Natural killer cell treated with Interleukin-12 subunit alpha and Interleukin-12 subunit beta and Interleukin-15 and Interleukin-18, amount 100 ng/mL, for 72 hours (primary cell): ENCODE data around the gene PTPRN2. TPM values are rescaled to one million over a fixed set of nuclear protein-coding genes. Genes with fewer than 3 reads are reported as not detected.

Experiments used
- ATAC-seq, 2 donors: fragments of 150-1000 bp; cut with Tn5 transposase in 1 of 2; sonication (Bioruptor Pico), chemical (Tn5 transposase) in 1 of 2; 2 replicates each; pipeline ENCODE4 v1.10.0; 2021
- DNase-seq: peaks from one replicate; pipeline ENCODE4 v3.0.0; 2022; ENCODE audit warnings: low spot score
- H3K27ac Mint-ChIP-seq, 2 donors: 1 replicate in 1 of 2; 2 replicates in 1 of 2; pipeline ENCODE4 v1.8.0; 2022; ENCODE audit warnings: mixed read lengths in 2 of 2, mild to moderate bottlenecking in 1 of 2, moderate library complexity in 1 of 2
- H3K27me3 Mint-ChIP-seq, 2 donors: 1 replicate in 1 of 2; 2 replicates in 1 of 2; pipeline ENCODE4 v1.8.0; 2022; ENCODE audit warnings: mixed read lengths in 2 of 2
- H3K36me3 Mint-ChIP-seq: one replicate; pipeline ENCODE4 v1.8.0; 2022; ENCODE audit warnings: mixed read lengths
- H3K4me1 Mint-ChIP-seq, 2 donors: 1 replicate in 1 of 2; 2 replicates in 1 of 2; pipeline ENCODE4 v1.8.0; 2022; ENCODE audit warnings: low read depth in 2 of 2, mixed read lengths in 2 of 2, mild to moderate bottlenecking in 1 of 2
- H3K4me3 Mint-ChIP-seq: one replicate; pipeline ENCODE4 v1.8.0; 2022; ENCODE audit warnings: mixed read lengths
- H3K9me3 Mint-ChIP-seq: 2 replicates; pipeline ENCODE4 v1.8.0; 2022; ENCODE audit warnings: mixed read lengths
- total RNA-seq, 2 donors: library from RNA; stranded (reverse); gene quantifications; one replicate each; pipeline ENCODE4 v1.2.3, GENCODE V29; 2022

Gene PTPRN2
- total RNA-seq, 2 donors from 2014 or later: 0.17 to 0.74 TPM

DNA sequence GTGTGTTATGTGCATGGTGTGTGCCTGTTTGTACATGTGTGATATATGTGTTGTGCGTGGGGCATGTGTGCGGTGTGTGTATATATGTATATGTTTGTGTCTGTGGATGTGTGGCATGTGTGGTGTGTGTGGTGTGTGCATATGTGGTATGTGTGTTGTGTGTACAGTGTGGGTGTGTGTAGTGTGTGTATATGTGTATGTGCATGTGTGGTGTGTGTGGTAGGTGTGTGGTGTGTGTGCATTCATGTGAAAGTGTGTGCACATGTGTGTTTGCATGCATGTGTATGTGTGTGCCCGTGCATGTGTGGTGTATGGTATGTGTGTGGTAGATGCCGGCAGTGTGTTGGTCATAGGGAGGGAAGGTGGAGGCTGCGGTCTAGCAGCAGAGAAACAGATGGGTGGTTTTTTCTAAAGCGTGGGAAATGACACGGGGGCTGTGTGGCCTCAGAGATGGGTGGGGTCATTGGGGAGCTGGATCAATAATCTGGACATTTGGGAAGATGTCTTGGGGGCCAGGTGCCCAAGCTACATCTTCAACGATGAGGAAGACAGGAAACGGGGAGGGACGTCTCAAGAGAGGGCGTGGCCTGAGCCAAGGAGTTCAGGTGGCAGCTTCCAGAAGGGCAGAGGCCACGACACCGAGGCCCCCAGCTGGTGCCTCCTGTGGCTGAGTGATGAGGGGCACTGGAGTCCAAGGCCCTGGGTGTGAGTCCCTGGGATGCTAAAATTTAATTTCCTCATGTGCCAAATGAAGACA is 769.5 kb downstream of the PTPRN2 start:
- Mint-ChIP-seq H3K4me1 (peaks cover 0 to 3% of the 10 kb centered on the region in 2 donors), H3K9me3 (peaks cover 2% of the 10 kb centered on the region), H3K27me3 (peaks cover 0 to 2% of the 10 kb centered on the region in 2 donors), H3K36me3 (no peaks in the 10 kb centered on the region), H3K4me3 (no peak overlapping the region), H3K27ac (no peak overlapping the region)
- DNase-seq (no peak), ATAC-seq (no peak)

DNA sequence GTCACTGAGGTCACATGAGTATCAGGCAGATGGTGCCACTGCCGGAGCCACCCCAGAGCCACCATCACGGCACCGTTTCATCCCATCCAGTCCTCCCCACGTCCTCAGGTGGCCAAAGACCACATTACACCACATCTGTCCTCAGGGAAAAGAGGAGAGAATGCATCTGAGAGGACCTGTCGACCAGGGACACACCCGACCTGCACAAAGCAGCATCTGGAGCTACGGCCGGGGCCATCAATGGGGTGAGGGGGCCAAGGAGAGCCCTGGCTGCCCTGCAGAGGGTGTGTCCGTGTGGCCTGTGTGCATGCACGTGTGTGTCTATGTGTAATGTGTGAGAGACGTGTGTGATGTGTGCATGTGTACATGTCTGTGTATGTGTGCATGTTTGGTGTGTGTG is 770.2 kb downstream of the PTPRN2 start:
- H3K4me1 Mint-ChIP-seq: peaks cover 0 to 3% of the 10 kb centered on the region in 2 donors
- DNase-seq: no peak
- H3K9me3 Mint-ChIP-seq: peaks cover 2% of the 10 kb centered on the region
- ATAC-seq: no peak
- H3K4me3 Mint-ChIP-seq: no peak overlapping the region
- H3K27ac Mint-ChIP-seq: no peak overlapping the region
- no peaks in the 10 kb centered on the region for H3K36me3 Mint-ChIP-seq
- H3K27me3 Mint-ChIP-seq: peaks cover 0 to 2% of the 10 kb centered on the region in 2 donors

GRCh38 chr7:157816526-157817250 is 770.9 kb downstream of the PTPRN2 start:
- Mint-ChIP-seq H3K4me3 (no peak overlapping the region), H3K9me3 (peaks cover 2% of the 10 kb centered on the region), H3K27ac (no peak overlapping the region), H3K36me3 (no peaks in the 10 kb centered on the region), H3K27me3 (peaks cover 0 to 2% of the 10 kb centered on the region in 2 donors), H3K4me1 (peaks cover 0 to 3% of the 10 kb centered on the region in 2 donors)
- DNase-seq (no peak), ATAC-seq (no peak)

DNA sequence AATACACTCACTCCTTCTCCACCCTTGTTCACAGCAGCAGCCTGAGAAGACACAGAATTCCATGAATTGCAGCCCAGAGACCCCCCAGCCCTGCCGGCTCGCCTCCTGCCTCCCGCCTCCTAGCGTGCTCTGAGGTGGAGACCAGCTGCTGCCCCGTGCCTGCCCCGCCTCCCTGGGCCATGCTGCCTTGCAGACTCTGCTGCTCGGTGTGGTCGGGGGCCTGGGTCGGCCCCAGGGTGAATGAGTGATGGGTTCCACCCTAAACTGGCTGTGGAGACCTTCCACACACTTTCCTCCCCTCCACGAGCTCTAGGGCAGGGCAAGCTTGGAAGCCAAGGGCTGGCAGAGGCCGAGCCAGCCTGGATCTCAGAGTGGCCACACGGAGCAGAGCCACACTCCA is 771.5 kb downstream of the PTPRN2 start:
- H3K36me3 Mint-ChIP-seq: no peaks in the 10 kb centered on the region
- DNase-seq (no peak), ATAC-seq (no peak)
- H3K27ac Mint-ChIP-seq: no peak overlapping the region
- H3K4me3 Mint-ChIP-seq: no peak overlapping the region
- H3K4me1 Mint-ChIP-seq: peaks cover 0 to 3% of the 10 kb centered on the region in 2 donors
- peaks cover 2% of the 10 kb centered on the region for H3K9me3 Mint-ChIP-seq
- peaks cover 0 to 2% of the 10 kb centered on the region in 2 donors for H3K27me3 Mint-ChIP-seq

GRCh38 chr7:157815706-157816022 is 772.0 kb downstream of the PTPRN2 start:
- H3K36me3 Mint-ChIP-seq: no peaks in the 10 kb centered on the region
- peaks cover 2% of the 10 kb centered on the region for H3K9me3 Mint-ChIP-seq
- no peak overlapping the region for H3K4me3 Mint-ChIP-seq
- H3K4me1 Mint-ChIP-seq: peaks cover 0 to 3% of the 10 kb centered on the region in 2 donors
- H3K27me3 Mint-ChIP-seq: peaks cover 0 to 2% of the 10 kb centered on the region in 2 donors
- DNase-seq (no peak), ATAC-seq (no peak)
- H3K27ac Mint-ChIP-seq: no peak overlapping the region

GRCh38 chr7:157814931-157815705 is 772.5 kb downstream of the PTPRN2 start:
- Mint-ChIP-seq H3K27ac (no peak overlapping the region), H3K4me3 (no peak overlapping the region), H3K36me3 (no peaks in the 10 kb centered on the region), H3K9me3 (peaks cover 2% of the 10 kb centered on the region), H3K4me1 (peaks cover 0 to 3% of the 10 kb centered on the region in 2 donors), H3K27me3 (peaks cover 0 to 2% of the 10 kb centered on the region in 2 donors)
- DNase-seq (no peak), ATAC-seq (no peak)

- Mint-ChIP-seq H3K4me3 (no peak overlapping the region), H3K27ac (no peak overlapping the region), H3K36me3 (no peaks in the 10 kb centered on the region), H3K27me3 (peaks cover 0 to 2% of the 10 kb centered on the region in 2 donors), H3K9me3 (no peaks in the 10 kb centered on the region), H3K4me1 (peaks cover 0 to 3% of the 10 kb centered on the region in 2 donors)
- DNase-seq (no peak), ATAC-seq (no peak)
Observed at GRCh38 chr7:157813741-157814661, 773.6 kb downstream of the PTPRN2 start.

GRCh38 chr7:157813053-157813452 is 774.6 kb downstream of the PTPRN2 start:
- Mint-ChIP-seq H3K27ac (no peak overlapping the region), H3K4me3 (no peak overlapping the region), H3K4me1 (peaks cover 0 to 3% of the 10 kb centered on the region in 2 donors), H3K27me3 (peaks cover 0 to 2% of the 10 kb centered on the region in 2 donors), H3K36me3 (no peaks in the 10 kb centered on the region), H3K9me3 (no peaks in the 10 kb centered on the region)
- ATAC-seq (no peak), DNase-seq (no peak)

- ATAC-seq: no peak
- H3K36me3 Mint-ChIP-seq: no peaks in the 10 kb centered on the region
- H3K4me3 Mint-ChIP-seq: no peak overlapping the region
- H3K4me1 Mint-ChIP-seq: no peaks in the 10 kb centered on the region
- DNase-seq: no peak
- H3K27me3 Mint-ChIP-seq: no peaks in the 10 kb centered on the region
- no peak overlapping the region for H3K27ac Mint-ChIP-seq
- no peaks in the 10 kb centered on the region for H3K9me3 Mint-ChIP-seq
Observed at GRCh38 chr7:157811946-157812345, 775.7 kb downstream of the PTPRN2 start.

DNA sequence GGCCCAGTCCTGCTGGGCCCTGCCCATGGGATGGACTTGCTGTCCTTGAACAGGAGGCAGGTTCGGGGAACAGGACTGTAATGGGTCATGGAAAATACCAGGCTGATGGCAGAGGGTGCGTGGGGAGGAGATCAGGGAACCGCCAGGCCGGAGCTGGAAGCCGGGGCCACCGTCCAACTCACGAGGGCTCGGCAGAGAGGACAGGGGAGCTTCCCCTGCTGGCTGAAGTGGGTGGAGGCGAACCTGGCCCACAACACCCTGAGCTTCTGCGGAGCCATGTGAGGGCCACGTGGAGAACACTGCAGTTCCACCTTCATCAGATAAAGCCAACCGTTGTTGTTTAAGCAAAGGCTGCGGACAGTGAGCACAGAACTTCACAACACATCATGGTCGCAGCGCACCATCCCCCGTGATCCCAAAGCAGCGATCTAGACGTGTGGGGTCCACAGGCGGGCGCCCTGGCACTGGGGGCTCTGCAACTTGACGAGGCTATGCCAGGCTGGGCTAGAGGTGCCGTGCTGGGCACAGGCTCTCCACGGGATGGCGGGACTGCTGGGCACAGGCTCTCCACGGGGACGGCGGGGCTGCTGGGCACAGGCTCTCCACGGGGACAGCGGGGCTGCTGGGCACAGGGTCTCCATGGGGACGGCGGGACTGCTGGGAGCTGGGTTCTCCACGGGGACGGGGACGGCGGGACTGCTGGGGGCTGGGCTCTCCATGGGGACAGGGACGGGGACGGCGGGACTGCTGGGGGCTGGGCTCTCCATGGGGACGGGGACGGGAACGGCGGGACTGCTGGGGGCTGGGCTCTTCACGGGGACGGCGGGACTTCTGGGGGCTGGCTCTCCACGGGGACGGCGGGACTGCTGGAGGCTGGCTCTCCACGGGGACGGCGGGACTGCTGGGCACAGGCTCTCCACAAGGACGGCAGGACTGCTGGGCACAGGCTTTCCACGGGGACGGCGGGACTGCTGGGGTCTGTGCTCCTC is 777.5 kb downstream of the PTPRN2 start:
- Mint-ChIP-seq H3K27ac (no peak overlapping the region), H3K4me1 (no peaks in the 10 kb centered on the region), H3K4me3 (no peak overlapping the region), H3K36me3 (no peaks in the 10 kb centered on the region), H3K9me3 (no peaks in the 10 kb centered on the region), H3K27me3 (no peaks in the 10 kb centered on the region)
- DNase-seq (no peak), ATAC-seq (no peak)

- DNase-seq (no peak), ATAC-seq (no peak)
- H3K4me1 Mint-ChIP-seq: no peaks in the 10 kb centered on the region
- H3K27ac Mint-ChIP-seq: no peak overlapping the region
- H3K36me3 Mint-ChIP-seq: no peaks in the 10 kb centered on the region
- no peaks in the 10 kb centered on the region for H3K9me3 Mint-ChIP-seq
- no peaks in the 10 kb centered on the region for H3K27me3 Mint-ChIP-seq
- no peak overlapping the region for H3K4me3 Mint-ChIP-seq
Observed at GRCh38 chr7:157809154-157809862, 778.3 kb downstream of the PTPRN2 start.

DNA sequence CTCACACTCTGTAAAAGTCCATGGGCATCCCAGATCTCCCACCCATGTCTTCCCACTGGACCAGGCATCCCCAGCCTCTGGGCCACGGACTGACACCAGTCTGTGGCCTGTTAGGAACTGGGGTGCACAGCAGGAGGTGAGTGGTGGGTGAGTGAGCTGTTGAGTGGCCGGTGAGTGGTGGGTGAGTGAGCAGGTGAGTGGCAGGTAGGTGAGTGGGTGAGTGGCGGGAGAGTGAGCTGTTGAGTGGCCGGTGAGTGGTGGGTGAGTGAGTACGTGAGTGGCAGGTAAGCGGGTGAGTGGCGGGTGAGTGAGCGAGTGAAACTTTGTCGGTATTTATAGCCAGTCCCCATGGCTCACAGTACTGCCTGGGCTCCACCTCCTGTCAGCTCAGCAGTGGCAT is 779.6 kb downstream of the PTPRN2 start:
- H3K27me3 Mint-ChIP-seq: peaks cover 0 to 6% of the 10 kb centered on the region in 2 donors
- no peak overlapping the region for H3K4me3 Mint-ChIP-seq
- no peaks in the 10 kb centered on the region for H3K36me3 Mint-ChIP-seq
- H3K4me1 Mint-ChIP-seq: no peaks in the 10 kb centered on the region
- no peak overlapping the region for H3K27ac Mint-ChIP-seq
- no peaks in the 10 kb centered on the region for H3K9me3 Mint-ChIP-seq
- DNase-seq: no peak
- no peak for ATAC-seq
